IMR-90 (cell line): ENCODE data around the gene CASP3. TPM values are rescaled to one million over a fixed set of nuclear protein-coding genes. Genes with fewer than 3 reads are reported as not detected.

ENCODE experiments used
- ATAC-seq: fragments of 200-7000 bp; cut with Tn5 transposase; 2 replicates; pipeline ENCODE4 v1.9.1; 2020; ENCODE audit warnings: low read depth, mild to moderate bottlenecking, moderate library complexity
- BruUV-seq: library from RNA; stranded (reverse); fragments of 400-500 nt; replicated peaks from 2 replicates; lab custom pipeline; 2021; lab: Mats Ljungman, UMichigan
- CTCF ChIA-PET: fragments of 300-600 bp; formaldehyde crosslinking; extraction: SDS; loops from one replicate; lab custom pipeline; 2021; ENCODE audit warnings: antibody characterized with exemption; lab: Yijun Ruan, JAX
- POLR2A ChIA-PET: fragments of 300-600 bp; sonication (Branson Sonifier 250); formaldehyde crosslinking; loops from one replicate; lab custom pipeline; 2022; ENCODE audit warnings: antibody characterized with exemption; ENCODE audit not compliant: unreplicated experiment; lab: Charles Lee
- DNase-seq: peaks from one replicate; pipeline ENCODE4 v3.0.0; 2013
- H2AFZ ChIP-seq: replicated peaks from 2 replicates; pipeline ENCODE3; 2013; ENCODE audit warnings: low read length, mild to moderate bottlenecking; ENCODE audit not compliant: poor library complexity
- H2AK5ac ChIP-seq: 2 replicates; pipeline ENCODE4 v1.6.1; 2013; ENCODE audit warnings: low read depth, low read length, inconsistent platforms
- H2AK9ac ChIP-seq: replicated peaks from 2 replicates; pipeline ENCODE3; 2013; ENCODE audit warnings: mild to moderate bottlenecking, low read depth, low read length, moderate library complexity; ENCODE audit not compliant: poor library complexity
- H2BK120ac ChIP-seq: 2 replicates; pipeline ENCODE4 v1.6.1; 2013; ENCODE audit warnings: low read depth, low read length, inconsistent platforms
- H2BK15ac ChIP-seq: 3 replicates; pipeline ENCODE4 v1.6.1; 2013; ENCODE audit warnings: low read depth, low read length, inconsistent platforms
- H2BK20ac ChIP-seq: 2 replicates; pipeline ENCODE4 v1.6.1; 2013; ENCODE audit warnings: low read depth, mild to moderate bottlenecking, inconsistent platforms, low read length, moderate library complexity
- H2BK5ac ChIP-seq: 2 replicates; pipeline ENCODE4 v1.6.1; 2013; ENCODE audit warnings: mild to moderate bottlenecking, low read depth, low read length, inconsistent platforms; ENCODE audit not compliant: poor library complexity, severe bottlenecking
- H3K14ac ChIP-seq: replicated peaks from 2 replicates; pipeline ENCODE4 v1.6.1; 2013; ENCODE audit warnings: low read depth, low read length, inconsistent platforms
- H3K18ac ChIP-seq: 2 replicates; pipeline ENCODE4 v1.6.1; 2013; ENCODE audit warnings: low read depth, low read length, control low read depth
- H3K23ac ChIP-seq: 2 replicates; pipeline ENCODE4 v1.6.1; 2013; ENCODE audit warnings: low read depth, low read length, inconsistent platforms
- H3K27ac ChIP-seq: 2 replicates; pipeline ENCODE4 v1.5.1; 2013; ENCODE audit warnings: mild to moderate bottlenecking, control low read depth, low read length; ENCODE audit not compliant: insufficient read depth
- H3K27me3 ChIP-seq: 2 replicates; pipeline ENCODE4 v1.6.1; 2013; ENCODE audit warnings: low read length; ENCODE audit not compliant: control insufficient read depth, insufficient read depth
- H3K36me3 ChIP-seq: 2 replicates; pipeline ENCODE4 v1.6.1; 2013; ENCODE audit warnings: low read length, mixed read lengths; ENCODE audit not compliant: control insufficient read depth, insufficient read depth
- H3K4ac ChIP-seq: 2 replicates; pipeline ENCODE4 v1.6.1; 2013; ENCODE audit warnings: low read depth, low read length, inconsistent platforms
- H3K4me1 ChIP-seq: 2 replicates; pipeline ENCODE4 v1.6.1; 2013; ENCODE audit warnings: low read length, mixed read lengths; ENCODE audit not compliant: control insufficient read depth, insufficient read depth
- H3K4me2 ChIP-seq: 2 replicates; pipeline ENCODE4 v1.6.1; 2013; ENCODE audit warnings: low read depth, mild to moderate bottlenecking, control low read depth, low read length, moderate library complexity
- H3K4me3 ChIP-seq: 2 replicates; pipeline ENCODE4 v1.5.1; 2013; ENCODE audit warnings: low read depth, mild to moderate bottlenecking, control low read depth, low read length, moderate library complexity; ENCODE audit not compliant: insufficient read depth
- H3K56ac ChIP-seq: 2 replicates; pipeline ENCODE4 v1.6.1; 2013; ENCODE audit warnings: low read length, inconsistent platforms; ENCODE audit not compliant: insufficient read depth; ENCODE audit errors: extremely low read depth
- H3K79me1 ChIP-seq, 2 experiments: 2 replicates each; pipeline ENCODE4 v1.6.1; 2013; ENCODE audit warnings: low read length in 2 of 2, inconsistent platforms in 1 of 2, low read depth in 1 of 2
- H3K9ac ChIP-seq: 2 replicates; pipeline ENCODE4 v1.6.1; 2013; ENCODE audit warnings: low read depth, low read length, control low read depth
- H3K9me1 ChIP-seq: 2 replicates; pipeline ENCODE4 v1.6.1; 2013; ENCODE audit warnings: low read length, inconsistent platforms; ENCODE audit not compliant: insufficient read depth
- H3K9me3 ChIP-seq: 2 replicates; pipeline ENCODE4 v1.6.1; 2013; ENCODE audit warnings: low read length; ENCODE audit not compliant: control insufficient read depth, insufficient read depth
- H4K20me1 ChIP-seq: 2 replicates; pipeline ENCODE4 v1.6.1; 2013; ENCODE audit warnings: low read length, inconsistent platforms; ENCODE audit not compliant: insufficient read depth
- H4K5ac ChIP-seq: 2 replicates; pipeline ENCODE4 v1.6.1; 2013; ENCODE audit warnings: mild to moderate bottlenecking, low read depth, low read length, control low read depth
- H4K8ac ChIP-seq, 2 experiments: 2 replicates each; pipeline ENCODE4 v1.6.1; 2013; ENCODE audit warnings: low read depth in 2 of 2, low read length in 2 of 2, control low read depth in 1 of 2, inconsistent platforms in 1 of 2
- H4K91ac ChIP-seq: 2 replicates; pipeline ENCODE4 v1.6.1; 2013; ENCODE audit warnings: low read depth, low read length, inconsistent platforms; ENCODE audit not compliant: insufficient read depth
- BHLHE40 ChIP-seq: fragments of 150-350 bp; IDR thresholded peaks from 2 replicates; pipeline ENCODE4 v1.6.1; 2016; ENCODE audit warnings: mild to moderate bottlenecking, low read depth, low read length
- CEBPB ChIP-seq: IDR thresholded peaks from 2 replicates; pipeline ENCODE4 v1.6.1; 2012; ENCODE audit warnings: low read depth, low read length, improper control_type of control experiment
- CHD1 ChIP-seq: IDR thresholded peaks from 2 replicates; pipeline ENCODE4 v1.6.1; 2012; ENCODE audit warnings: low read depth, low read length, improper control_type of control experiment
- CTCF ChIP-seq: conservative IDR thresholded peaks from 2 replicates; pipeline ENCODE4 v1.5.1; 2012; ENCODE audit warnings: mild to moderate bottlenecking, low read depth, low read length, improper control_type of control experiment
- ELK1 ChIP-seq: fragments of 150-350 bp; IDR thresholded peaks from 2 replicates; pipeline ENCODE4 v1.6.1; 2016; ENCODE audit warnings: low read depth, mild to moderate bottlenecking, low read length, moderate library complexity, borderline replicate concordance
- FOS ChIP-seq: fragments of 150-350 bp; IDR thresholded peaks from 2 replicates; pipeline ENCODE4 v1.6.1; 2016; ENCODE audit warnings: low read depth, low read length
- MAFK ChIP-seq: IDR thresholded peaks from 2 replicates; pipeline ENCODE4 v1.6.1; 2012; ENCODE audit warnings: low read depth, low read length, improper control_type of control experiment
- MAZ ChIP-seq: IDR thresholded peaks from 2 replicates; pipeline ENCODE4 v1.6.1; 2012; ENCODE audit warnings: low read depth, mild to moderate bottlenecking, low read length, improper control_type of control experiment, moderate library complexity, borderline replicate concordance
- MXI1 ChIP-seq: IDR thresholded peaks from 2 replicates; pipeline ENCODE4 v1.6.1; 2012; ENCODE audit warnings: low read depth, mild to moderate bottlenecking, low read length, moderate library complexity, borderline replicate concordance
- NFE2L2 ChIP-seq: fragments of 150-350 bp; IDR thresholded peaks from 2 replicates; pipeline ENCODE4 v1.6.1; 2016; ENCODE audit warnings: low read depth, mild to moderate bottlenecking, low read length
- RCOR1 ChIP-seq: IDR thresholded peaks from 2 replicates; pipeline ENCODE4 v1.6.1; 2012; ENCODE audit warnings: mild to moderate bottlenecking, low read length, improper control_type of control experiment; ENCODE audit not compliant: insufficient replicate concordance
- SMC3 ChIP-seq: fragments of 150-350 bp; IDR thresholded peaks from 2 replicates; pipeline ENCODE4 v1.6.1; 2016; ENCODE audit warnings: low read depth, mild to moderate bottlenecking, antibody characterized with exemption, low read length, moderate library complexity
- USF2 ChIP-seq: fragments of 150-350 bp; IDR thresholded peaks from 2 replicates; pipeline ENCODE4 v1.6.1; 2017; ENCODE audit warnings: mild to moderate bottlenecking, antibody characterized with exemption, low read length, low read depth
- WGBS, 2 experiments: methylation state at CpG; one replicate each; pipeline versions ENCODE4 v1.1.5 to v1.1.7; 2013; ENCODE audit warnings: missing lambda C conversion rate in 2 of 2; ENCODE audit not compliant: insufficient read length in 1 of 2; ENCODE audit errors: extremely low coverage in 2 of 2; 5-methylcytosine and 5-hydroxymethylcytosine counted together
- dilution Hi-C: fragments of 300-500 bp; cut with HindIII; formaldehyde crosslinking; loops from one replicate; pipeline ENCODE4 v1.14.3; 2018; ENCODE audit warnings: low sequenced_read_pairs; ENCODE audit not compliant: unreplicated experiment
- in situ Hi-C: fragments of 300-500 bp; cut with MboI; formaldehyde crosslinking; loops from 3 replicates; pipeline ENCODE4 v1.14.3; 2019; ENCODE audit warnings: low sequenced_read_pairs, inconsistent platforms, mixed read lengths
- intact Hi-C: fragments of 100-400 bp; cut with micrococcal nuclease; formaldehyde crosslinking; loops from 2 replicates; pipeline ENCODE4 v1.10.0; 2022
- polyA plus RNA-seq, 3 experiments: library from polyadenylated mRNA; depleted of rRNA; stranded (reverse); fragments of >200 nt; gene quantifications; 2 replicates each; pipeline ENCODE4 v1.2.3, GENCODE V29; 2012; ENCODE audit warnings: low replicate concordance in 1 of 3
- total RNA-seq: library from RNA; depleted of rRNA; stranded (reverse); fragments of >200 nt; gene quantifications from 2 replicates; pipeline ENCODE4 v1.2.3, GENCODE V29; 2012

Gene CASP3
- total and polyA plus RNA-seq, 2 of the 4 experiments (the other 2 are of a cell fraction): 26.7 to 27.4 TPM

- no peak overlapping the region for H3K27ac ChIP-seq
- no peaks in the 10 kb centered on the region for H3K9me3 ChIP-seq
- H3K4me1 ChIP-seq: peaks cover 9% of the 10 kb centered on the region
- H3K79me1 ChIP-seq: no peaks in the 10 kb centered on the region; a peak in 1 of 4 replicates
- 64% methylated on average over 4 of the region's 7 CpGs; no CpG with 5 or more reads in 1 of the 2 experiments for WGBS, 2 experiments
- no peak overlapping the region for H3K56ac ChIP-seq
- H3K9ac ChIP-seq: no peak overlapping the region
- BruUV-seq: no TSS peak
- H3K4me2 ChIP-seq: no peak overlapping the region
- no peak for DNase-seq
- H4K8ac ChIP-seq: no peak overlapping the region
- in situ Hi-C loops (no loop called here), intact Hi-C loops (no loop called here), dilution Hi-C loops (no loop called here)
- H4K91ac ChIP-seq: no peak overlapping the region
- no peak overlapping the region for H3K14ac ChIP-seq
- no peak overlapping the region for H2AK9ac ChIP-seq
- POLR2A ChIA-PET: no interaction called here
- H3K4ac ChIP-seq: no peak overlapping the region
- H2AK5ac ChIP-seq: no peak overlapping the region
- H2BK120ac ChIP-seq: no peak overlapping the region
- no peak overlapping the region for H2BK20ac ChIP-seq
- H4K5ac ChIP-seq: no peak overlapping the region
- H2BK5ac ChIP-seq: no peak overlapping the region
- H2AFZ ChIP-seq: no peak overlapping the region
- 0 out of 2 replicates have a peak, but pooled peaks cover 9% of the 10 kb centered on the region for H3K9me1 ChIP-seq
- H3K18ac ChIP-seq: no peak overlapping the region
- H4K20me1 ChIP-seq: no peaks in the 10 kb centered on the region
- TF ChIP-seq CHD1 (no peak), NFE2L2 (no peak), SMC3 (no peak), RCOR1 (no peak), MAZ (no peak), MXI1 (no peak), ELK1 (no peak), BHLHE40 (no peak), FOS (no peak), USF2 (no peak), CTCF (no peak), MAFK (no peak), CEBPB (no peak)
- H3K36me3 ChIP-seq: peaks cover 16% of the 10 kb centered on the region
- H3K4me3 ChIP-seq: no peak overlapping the region
- H3K27me3 ChIP-seq: no peaks in the 10 kb centered on the region
- no peak for ATAC-seq
- no peak overlapping the region for H3K23ac ChIP-seq
- CTCF ChIA-PET: interaction anchor here (1.0 kb wide), 1 partner anchor 10 kb away, joined by 3 read pairs; no protein-coding TSS in a partner anchor
- no peak overlapping the region for H2BK15ac ChIP-seq
These were observed 20.0 kb upstream of the CASP3 start for GRCh38 chr4:184669251-184669650.
